ENCODE measurements around the gene PPP1R12B.

Gene PPP1R12B

DNA sequence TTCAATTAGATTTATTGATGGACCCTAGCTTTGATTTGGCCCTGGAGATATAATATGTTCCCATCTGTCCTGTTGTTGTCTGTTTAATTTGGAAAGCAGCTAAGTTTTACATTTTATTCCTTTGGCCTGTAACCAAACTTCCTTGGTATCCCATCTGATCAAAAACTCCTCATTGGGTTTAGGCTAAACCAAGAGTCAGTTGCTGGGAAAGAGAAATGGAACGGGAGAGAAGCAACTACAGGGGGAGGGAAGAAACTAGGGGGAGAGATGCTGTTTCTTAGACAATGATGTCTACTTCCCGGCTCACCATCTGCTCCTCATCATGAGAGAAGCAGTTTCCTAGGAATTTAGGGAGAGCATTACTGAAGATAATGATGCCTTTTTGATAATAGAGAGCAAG lies 219.9 kb downstream of the PPP1R12B start:
- TF ChIP-seq, protein P1, sequence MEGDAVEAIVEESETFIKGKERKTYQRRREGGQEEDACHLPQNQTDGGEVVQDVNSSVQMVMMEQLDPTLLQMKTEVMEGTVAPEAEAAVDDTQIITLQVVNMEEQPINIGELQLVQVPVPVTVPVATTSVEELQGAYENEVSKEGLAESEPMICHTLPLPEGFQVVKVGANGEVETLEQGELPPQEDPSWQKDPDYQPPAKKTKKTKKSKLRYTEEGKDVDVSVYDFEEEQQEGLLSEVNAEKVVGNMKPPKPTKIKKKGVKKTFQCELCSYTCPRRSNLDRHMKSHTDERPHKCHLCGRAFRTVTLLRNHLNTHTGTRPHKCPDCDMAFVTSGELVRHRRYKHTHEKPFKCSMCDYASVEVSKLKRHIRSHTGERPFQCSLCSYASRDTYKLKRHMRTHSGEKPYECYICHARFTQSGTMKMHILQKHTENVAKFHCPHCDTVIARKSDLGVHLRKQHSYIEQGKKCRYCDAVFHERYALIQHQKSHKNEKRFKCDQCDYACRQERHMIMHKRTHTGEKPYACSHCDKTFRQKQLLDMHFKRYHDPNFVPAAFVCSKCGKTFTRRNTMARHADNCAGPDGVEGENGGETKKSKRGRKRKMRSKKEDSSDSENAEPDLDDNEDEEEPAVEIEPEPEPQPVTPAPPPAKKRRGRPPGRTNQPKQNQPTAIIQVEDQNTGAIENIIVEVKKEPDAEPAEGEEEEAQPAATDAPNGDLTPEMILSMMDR (IDR thresholded peaks at IDR 0.05; ENCODE audit: control extremely low read depth, extremely low read depth, low read depth, missing control alignments): no peak
- CTCF ChIA-PET: interaction anchor here (0.9 kb wide), 1 partner anchor 32 kb away, joined by 3 read pairs; no protein-coding TSS in a partner anchor
- DNase-seq (ENCODE audit: extremely low spot score): no peak
- POLR2A ChIA-PET: no interaction called here

DNA sequence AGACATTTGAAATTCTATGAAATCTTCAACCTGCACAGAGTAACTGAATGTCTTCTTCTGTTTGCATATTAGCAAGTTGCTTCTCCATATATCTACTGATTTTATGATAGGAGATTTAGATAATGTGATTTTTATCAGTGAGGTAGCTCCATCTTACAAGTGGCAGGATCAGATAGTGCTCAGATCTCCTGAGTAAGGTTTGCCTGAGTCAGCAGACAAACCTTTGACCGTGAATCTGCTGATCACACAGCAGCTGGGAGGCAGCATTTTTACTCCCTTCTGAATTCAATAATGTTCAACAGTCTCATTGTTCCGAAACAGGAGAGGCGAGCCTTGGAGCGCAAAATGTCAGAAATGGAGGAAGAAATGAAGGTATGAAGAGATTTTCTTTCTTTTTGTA lies 220.3 kb downstream of the PPP1R12B start:
- no peak for DNase-seq (ENCODE audit: extremely low spot score)
- TF ChIP-seq, protein P1 (IDR thresholded peaks at IDR 0.05; ENCODE audit: control extremely low read depth, extremely low read depth, low read depth, missing control alignments): no peak
- POLR2A ChIA-PET: no interaction called here
- CTCF ChIA-PET: interaction anchor here (0.9 kb wide), 1 partner anchor 31 kb away, joined by 3 read pairs; no protein-coding TSS in a partner anchor

DNA sequence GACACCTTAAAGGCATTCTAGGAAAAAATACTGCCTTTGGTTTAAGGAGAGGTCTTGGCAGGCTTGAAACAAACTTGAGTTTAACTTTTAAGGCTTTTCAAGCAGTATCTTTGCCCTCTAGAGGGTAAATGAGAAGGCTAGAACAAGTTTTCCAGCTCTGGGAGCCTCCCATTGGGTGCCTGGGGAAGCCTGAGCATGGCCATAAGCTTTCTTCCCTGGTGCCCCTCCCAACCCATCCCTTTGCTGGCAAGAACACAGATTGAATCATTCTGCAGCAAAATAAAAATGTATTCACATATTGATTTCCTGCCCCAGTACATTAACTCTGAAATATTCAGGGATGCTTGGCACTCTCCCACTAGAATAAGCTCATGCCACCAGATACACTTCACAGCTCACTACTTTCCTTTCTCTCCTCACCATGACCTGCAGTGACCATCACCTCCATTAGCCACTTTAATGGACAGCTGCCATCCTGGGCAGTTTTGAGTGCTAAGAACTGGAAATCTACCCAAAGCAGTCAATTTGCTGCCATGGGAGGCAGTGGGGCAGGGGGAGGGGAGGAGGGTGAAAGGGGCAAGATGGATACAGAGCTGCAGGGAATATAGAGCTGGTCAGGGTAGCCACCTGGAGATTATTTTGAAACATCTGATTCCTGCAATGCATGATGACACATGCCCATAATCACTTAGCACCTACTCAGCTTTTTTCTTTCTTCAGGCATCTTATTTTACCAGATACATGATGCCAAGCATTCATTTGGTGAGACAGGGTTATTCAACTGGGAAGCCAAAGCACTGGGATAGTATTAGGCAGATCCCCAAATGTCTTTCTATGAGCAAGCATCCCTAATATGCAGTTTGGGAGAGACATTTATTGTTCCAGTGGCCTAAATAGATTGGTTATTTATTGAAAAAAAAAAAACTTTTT lies 221.2 kb downstream of the PPP1R12B start:
- CTCF ChIA-PET: interaction anchor here (0.9 to 3.2 kb wide), 5 partner anchors 9 to 225 kb away, joined by 3 to 9 read pairs (median 4); no protein-coding TSS in a partner anchor

DNA sequence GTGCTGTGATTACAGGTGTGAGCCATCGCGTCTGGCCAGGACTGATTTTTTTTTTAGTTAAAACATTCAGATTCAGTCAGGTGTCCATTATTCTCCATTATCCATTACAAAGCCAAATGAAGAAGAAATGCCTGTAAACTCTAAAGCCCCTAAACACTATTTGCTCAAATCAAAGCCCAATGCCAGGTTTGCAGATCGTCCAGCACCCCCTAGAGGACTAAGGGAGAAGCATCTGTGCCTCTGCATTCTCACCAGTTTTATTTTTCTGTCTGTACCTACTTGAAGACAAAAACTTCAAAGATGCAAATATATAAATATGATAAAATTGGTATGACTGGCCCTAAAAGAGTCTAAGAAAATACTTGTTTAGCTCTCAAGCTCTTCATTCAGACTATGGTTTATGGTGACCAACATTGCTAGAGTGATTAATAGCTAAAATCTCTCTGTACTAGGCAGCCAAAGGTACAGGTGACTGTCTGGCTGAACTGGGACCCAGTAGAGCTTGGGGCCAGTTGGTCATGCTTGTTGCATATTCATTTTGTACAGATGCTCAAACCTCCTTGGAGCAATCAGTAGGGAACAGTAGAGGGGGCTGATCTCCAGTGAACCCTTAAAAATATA lies 223.3 kb downstream of the PPP1R12B start:
- TF ChIP-seq, protein P1 (IDR thresholded peaks at IDR 0.05; ENCODE audit: control extremely low read depth, extremely low read depth, low read depth, missing control alignments): peak; percentile 78
- CTCF ChIA-PET: interaction anchor here (0.6 to 5.8 kb wide), 33 partner anchors 8 to 1999 kb away, joined by 3 to 40 read pairs (median 3); no protein-coding TSS in a partner anchor
- DNase-seq (ENCODE audit: extremely low spot score): peak; percentile 50
- POLR2A ChIA-PET: no interaction called here

More for the DNA sequence above, 221.2 kb downstream of the PPP1R12B start:
- TF ChIP-seq, protein P1 (IDR thresholded peaks at IDR 0.05; ENCODE audit: control extremely low read depth, extremely low read depth, low read depth, missing control alignments): no peak
- POLR2A ChIA-PET: interaction anchor here (0.5 to 0.6 kb wide), 2 partner anchors 158 to 443 kb away, joined by 3 to 5 read pairs; no protein-coding TSS in a partner anchor
- DNase-seq (ENCODE audit: extremely low spot score): no peak

DNA sequence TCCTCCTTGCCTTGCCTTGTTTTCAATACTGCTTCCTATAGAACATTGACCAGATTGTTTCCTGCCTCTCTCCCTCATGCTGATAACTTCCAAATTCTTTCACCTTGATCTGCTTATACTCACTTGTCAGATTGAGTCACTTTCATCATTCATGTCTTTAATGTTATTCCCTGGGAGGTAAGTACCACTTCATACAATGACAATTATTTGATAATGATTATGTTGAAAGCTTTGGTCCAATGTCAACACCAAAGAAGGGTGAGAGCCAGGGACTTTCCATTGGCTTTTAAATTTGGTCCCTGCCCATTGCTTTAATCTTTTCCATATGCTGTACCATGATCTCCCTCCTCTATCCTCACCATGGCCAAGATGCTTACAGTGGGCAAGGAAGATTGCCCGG lies 224.4 kb downstream of the PPP1R12B start:
- DNase-seq (ENCODE audit: extremely low spot score): no peak
- ChIA-PET CTCF (interaction anchor here (0.6 to 5.8 kb wide), 13 partner anchors 11 to 115 kb away, joined by 3 to 40 read pairs (median 6); no protein-coding TSS in a partner anchor), POLR2A (no interaction called here)
- TF ChIP-seq, protein P1 (IDR thresholded peaks at IDR 0.05; ENCODE audit: control extremely low read depth, extremely low read depth, low read depth, missing control alignments): no peak

DNA sequence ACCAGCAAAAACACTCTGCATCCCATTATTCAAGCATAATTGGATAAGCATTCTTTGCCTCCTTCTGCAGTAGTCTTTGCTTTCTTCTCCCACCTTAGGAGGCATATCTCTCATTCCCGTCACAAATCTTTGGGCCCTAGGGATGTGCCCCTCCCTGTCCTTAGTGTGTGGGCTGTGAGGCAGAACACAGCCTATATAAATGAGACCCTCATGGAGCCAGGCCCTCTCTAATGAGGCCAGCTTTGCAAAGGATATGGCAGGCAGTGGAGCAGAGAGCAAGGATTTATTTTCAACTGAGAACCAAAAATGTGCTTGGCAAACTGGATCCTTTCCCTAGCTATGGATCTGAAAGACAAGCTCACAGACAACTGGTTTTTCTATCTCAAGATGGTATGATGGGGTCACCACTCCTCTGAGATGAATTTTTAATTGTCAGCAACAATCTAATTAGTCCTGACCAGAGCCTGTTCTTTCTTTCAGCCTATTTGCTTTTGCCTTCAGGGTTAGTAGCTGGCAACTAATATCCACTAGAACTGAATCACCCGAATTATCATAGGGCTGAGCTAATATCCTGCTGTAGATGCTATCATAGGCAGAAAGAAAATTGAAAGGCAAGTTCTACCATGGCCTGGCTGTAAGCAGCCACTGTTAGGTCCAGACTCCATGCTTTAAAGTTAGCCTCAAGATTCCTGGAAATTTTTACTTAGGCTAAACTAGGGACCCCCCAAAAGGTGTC lies 227.6 kb downstream of the PPP1R12B start:
- CTCF ChIA-PET: interaction anchor here (0.7 to 5.8 kb wide), 8 partner anchors 10 to 112 kb away, joined by 3 to 40 read pairs (median 8); no protein-coding TSS in a partner anchor
- no peak for DNase-seq (ENCODE audit: extremely low spot score)
- POLR2A ChIA-PET: no interaction called here
- TF ChIP-seq, protein P1 (IDR thresholded peaks at IDR 0.05; ENCODE audit: control extremely low read depth, extremely low read depth, low read depth, missing control alignments): no peak
